ENCODE results near the gene CLHC1.

CLHC1 gene

GRCh38 chr2:55138882-55139229, 93.2 kb downstream of the CLHC1 start:
- no peak for TF ChIP-seq CTCF (IDR thresholded peaks at IDR 0.05; ENCODE audit: control insufficient read depth, insufficient read depth, low read depth, low read length, missing control alignments)
- DNase-seq (ENCODE audit: low read depth), result no peak
- no peak overlapping the region for H3K4me3 ChIP-seq (ENCODE audit: control insufficient read depth, low read depth, low read length)

GRCh38 chr2:55138014-55138881, 93.8 kb downstream of the CLHC1 start:
- DNase-seq (ENCODE audit: low read depth), result no peak
- TF ChIP-seq CTCF (IDR thresholded peaks at IDR 0.05; ENCODE audit: control insufficient read depth, insufficient read depth, low read depth, low read length, missing control alignments), result no peak
- H3K4me3 ChIP-seq (ENCODE audit: control insufficient read depth, low read depth, low read length), result no peak overlapping the region

- TF ChIP-seq CTCF (IDR thresholded peaks at IDR 0.05; ENCODE audit: control insufficient read depth, insufficient read depth, low read depth, low read length, missing control alignments), result no peak
- no peak overlapping the region for H3K4me3 ChIP-seq (ENCODE audit: control insufficient read depth, low read depth, low read length)
- DNase-seq (ENCODE audit: low read depth), result no peak
These were observed 94.8 kb downstream of the CLHC1 start for GRCh38 chr2:55137024-55137958.

- H3K4me3 ChIP-seq (ENCODE audit: control insufficient read depth, low read depth, low read length), result no peak overlapping the region
- TF ChIP-seq CTCF (IDR thresholded peaks at IDR 0.05; ENCODE audit: control insufficient read depth, insufficient read depth, low read depth, low read length, missing control alignments), result no peak
These were observed 96.0 kb downstream of the CLHC1 start for GRCh38 chr2:55136138-55136541.

GRCh38 chr2:55135491-55135890, 96.6 kb downstream of the CLHC1 start:
- H3K4me3 ChIP-seq (ENCODE audit: control insufficient read depth, low read depth, low read length), result no peak overlapping the region
- DNase-seq (ENCODE audit: low read depth), result no peak
- no peak for TF ChIP-seq CTCF (IDR thresholded peaks at IDR 0.05; ENCODE audit: control insufficient read depth, insufficient read depth, low read depth, low read length, missing control alignments)

More at GRCh38 chr2:55136138-55136541, 96.0 kb downstream of the CLHC1 start:
- DNase-seq (ENCODE audit: low read depth), result no peak

- H3K4me3 ChIP-seq (ENCODE audit: control insufficient read depth, low read depth, low read length), result no peak overlapping the region
- no peak for DNase-seq (ENCODE audit: low read depth)
- TF ChIP-seq CTCF (IDR thresholded peaks at IDR 0.05; ENCODE audit: control insufficient read depth, insufficient read depth, low read depth, low read length, missing control alignments), result no peak
These were observed 97.8 kb downstream of the CLHC1 start for GRCh38 chr2:55134316-55134706.

Data from AG09309 (cell line).